Breast epithelium (tissue), 4 donors: Measurements from ENCODE around the gene TENM4. TPM values are rescaled to one million over a fixed set of nuclear protein-coding genes. Genes with fewer than 3 reads are reported as not detected.
A peak's percentile ranks its signal among the peaks of the same experiment; 100 is the strongest.

ENCODE experiments used
- DNase-seq, 2 donors: peaks; one replicate each; pipeline ENCODE4 v3.0.0-alpha.2; 2019; ENCODE audit warnings: low spot score in 2 of 2
- H3K27ac ChIP-seq, 2 donors: fragments of 200-600 bp; sonication (generic) in 1 of 2; one replicate each; pipeline ENCODE4 v1.5.1; 2016 to 2019; ENCODE audit warnings: mild to moderate bottlenecking in 1 of 2
- H3K27me3 ChIP-seq, 2 donors: fragments of 200-600 bp; sonication (generic) in 1 of 2; one replicate each; pipeline versions ENCODE4 v1.5.1 to v1.6.0; 2017 to 2019; ENCODE audit warnings: control low read depth in 1 of 2, mild to moderate bottlenecking in 1 of 2
- H3K36me3 ChIP-seq: fragments of 200-600 bp; one replicate; pipeline ENCODE4 v1.5.1; 2019
- H3K4me1 ChIP-seq, 2 donors: fragments of 200-600 bp; sonication (generic); one replicate each; pipeline ENCODE4 v1.5.1; 2016 to 2019; ENCODE audit warnings: control low read depth in 1 of 2
- H3K4me3 ChIP-seq, 3 donors: fragments of 200-600 bp; sonication (generic); 1 replicate in 2 of 3; 2 replicates in 1 of 3; pipeline ENCODE4 v1.5.1; 2016 to 2019; ENCODE audit warnings: mild to moderate bottlenecking in 3 of 3, moderate library complexity in 2 of 3
- H3K9me3 ChIP-seq, 2 donors: fragments of 200-600 bp; sonication (generic) in 1 of 2; one replicate each; pipeline ENCODE4 v1.5.1; 2016 to 2019; ENCODE audit warnings: control low read depth in 1 of 2
- CTCF ChIP-seq, 3 donors: fragments of 450-650 bp; IDR thresholded peaks; one replicate each; pipeline ENCODE4 v1.5.1; 2016 to 2017; ENCODE audit warnings: antibody characterized with exemption in 3 of 3, mild to moderate bottlenecking in 3 of 3, moderate library complexity in 3 of 3
- POLR2A ChIP-seq: fragments of 450-650 bp; IDR thresholded peaks from one replicate; pipeline ENCODE4 v1.6.1; 2016; ENCODE audit warnings: antibody characterized with exemption, mild to moderate bottlenecking, moderate library complexity
- POLR2AphosphoS5 ChIP-seq, 3 donors: sonication (generic); formaldehyde crosslinking; IDR thresholded peaks; one replicate each; pipeline ENCODE4 v1.6.1; 2017; ENCODE audit warnings: antibody characterized with exemption in 3 of 3
- intact Hi-C: fragments of 100-400 bp; cut with DNase I; formaldehyde crosslinking; loops from one replicate; pipeline ENCODE4 v1.15.1; 2023; ENCODE audit warnings: low total_unique reads
- total RNA-seq, 3 donors: library from RNA; depleted of rRNA; stranded (reverse); fragments of >200 nt; gene quantifications; one replicate each; pipeline ENCODE4 v1.1.0, GENCODE V29; 2016

The TENM4 gene
- total RNA-seq, 3 donors from 2014 or later: 0.29 to 7.9 (median 4.8) TPM

GRCh38 chr11:79077702-79078330 is 363.0 kb downstream of the TENM4 start:
- intact Hi-C loops: no loop called here
- Histone ChIP-seq H3K4me3 (no peak overlapping the region), H3K9me3 (no peaks in the 10 kb centered on the region), H3K4me1 (no peaks in the 10 kb centered on the region), H3K27me3 (no peaks in the 10 kb centered on the region), H3K27ac (no peak overlapping the region), H3K36me3 (no peaks in the 10 kb centered on the region)
- DNase-seq: no peak
- TF ChIP-seq POLR2A (no peak), CTCF (IDR thresholded peaks at IDR 0.05) (no peak), POLR2AphosphoS5 (IDR thresholded peaks at IDR 0.05) (no peak)

- Histone ChIP-seq H3K27me3 (no peaks in the 10 kb centered on the region), H3K4me3 (no peak overlapping the region), H3K27ac (no peak overlapping the region), H3K36me3 (no peaks in the 10 kb centered on the region), H3K4me1 (no peaks in the 10 kb centered on the region), H3K9me3 (no peaks in the 10 kb centered on the region)
- intact Hi-C loops: no loop called here
- DNase-seq: no peak
- TF ChIP-seq CTCF (IDR thresholded peaks at IDR 0.05) (peak in 2 of 3 donors; percentile 23 to 50), POLR2AphosphoS5 (IDR thresholded peaks at IDR 0.05) (no peak), POLR2A (no peak)
These were observed 364.2 kb downstream of the TENM4 start for GRCh38 chr11:79076526-79077115.

GRCh38 chr11:79074547-79074946 is 366.3 kb downstream of the TENM4 start:
- no peaks in the 10 kb centered on the region for H3K36me3 ChIP-seq
- no peak overlapping the region for H3K4me3 ChIP-seq
- H3K9me3 ChIP-seq: no peaks in the 10 kb centered on the region
- TF ChIP-seq POLR2A (no peak), CTCF (IDR thresholded peaks at IDR 0.05) (no peak), POLR2AphosphoS5 (IDR thresholded peaks at IDR 0.05) (no peak)
- H3K27ac ChIP-seq: no peak overlapping the region
- no peak for DNase-seq
- no peaks in the 10 kb centered on the region for H3K4me1 ChIP-seq
- H3K27me3 ChIP-seq: no peaks in the 10 kb centered on the region
- intact Hi-C loops: no loop called here

GRCh38 chr11:79071190-79071589 is 369.6 kb downstream of the TENM4 start:
- DNase-seq: no peak

More at GRCh38 chr11:79071190-79071589, 369.6 kb downstream of the TENM4 start:
- intact Hi-C loops: no loop called here
- Histone ChIP-seq H3K4me1 (no peaks in the 10 kb centered on the region), H3K36me3 (no peaks in the 10 kb centered on the region), H3K9me3 (no peaks in the 10 kb centered on the region), H3K4me3 (no peak overlapping the region), H3K27ac (no peak overlapping the region), H3K27me3 (no peaks in the 10 kb centered on the region)
- TF ChIP-seq POLR2AphosphoS5 (IDR thresholded peaks at IDR 0.05) (no peak), CTCF (IDR thresholded peaks at IDR 0.05) (no peak), POLR2A (no peak)
